Measurements from ENCODE around the gene MMS19.

MMS19 gene

GRCh38 chr10:97525086-97525485 lies 26.9 kb upstream of the MMS19 start:
- no peak for DNase-seq

- no peak for DNase-seq
These were observed 24.7 kb upstream of the MMS19 start for GRCh38 chr10:97522937-97523336.

DNA sequence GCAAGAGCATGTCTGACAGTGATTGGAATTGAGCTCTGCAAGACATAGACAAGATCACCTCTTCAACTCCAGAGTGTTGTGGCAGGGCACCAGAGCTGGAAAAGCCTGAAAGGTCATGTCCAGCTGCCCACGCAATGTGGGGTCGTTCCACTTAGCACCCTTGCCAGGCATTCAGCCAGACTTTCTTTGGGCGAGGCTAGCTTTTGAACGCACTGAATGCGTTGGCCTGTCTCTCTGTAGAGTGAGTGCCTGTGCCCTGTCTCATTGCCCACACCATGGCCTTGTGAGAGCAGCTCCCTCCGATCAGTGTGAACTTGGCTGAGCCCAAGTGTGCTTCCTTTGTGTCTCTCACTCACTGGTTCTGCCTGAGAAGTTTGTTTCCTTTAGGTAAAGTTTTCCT lies 23.8 kb upstream of the MMS19 start:
- no peak for DNase-seq

DNA sequence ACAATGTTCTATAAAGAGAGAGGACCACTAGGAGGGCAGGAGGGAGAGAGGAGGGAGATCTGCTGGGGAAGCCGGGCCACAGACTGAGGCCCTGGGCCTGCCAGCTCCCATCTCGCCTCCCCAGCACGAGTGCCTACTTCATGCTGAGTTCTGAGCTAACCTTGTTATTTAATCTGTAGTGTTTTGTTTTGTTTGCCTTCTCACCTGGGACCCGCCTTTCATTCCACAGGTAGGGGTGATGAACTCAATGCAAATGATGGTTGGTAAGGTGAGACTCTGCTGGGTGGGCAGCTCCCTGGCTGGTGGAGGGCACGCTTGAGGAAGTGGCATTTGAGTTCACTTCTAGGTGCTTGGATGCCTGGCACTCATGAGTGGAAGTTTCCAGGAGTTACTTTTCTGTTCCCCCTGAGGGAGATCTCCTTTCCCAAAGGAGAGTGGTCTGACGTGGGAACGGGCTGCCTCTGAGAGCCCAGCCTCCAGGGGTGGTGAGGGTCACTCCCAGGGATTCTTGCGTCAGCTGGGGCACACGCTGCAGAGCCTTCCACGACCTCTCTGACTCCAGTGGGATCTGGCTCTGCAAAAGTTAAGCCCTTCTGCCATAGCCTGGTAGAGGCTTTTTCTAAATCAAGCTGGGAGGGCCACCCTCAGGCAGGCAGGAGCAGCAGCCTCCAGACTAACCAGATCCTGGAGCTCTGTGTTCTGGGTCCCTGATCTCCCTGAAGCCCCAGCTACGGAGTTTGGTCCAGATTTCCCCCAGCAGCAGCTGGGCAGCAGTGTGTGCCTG lies 22.9 kb upstream of the MMS19 start:
- DNase-seq, result no peak

GRCh38 chr10:97520520-97520919 lies 22.3 kb upstream of the MMS19 start:
- DNase-seq, result no peak

DNA sequence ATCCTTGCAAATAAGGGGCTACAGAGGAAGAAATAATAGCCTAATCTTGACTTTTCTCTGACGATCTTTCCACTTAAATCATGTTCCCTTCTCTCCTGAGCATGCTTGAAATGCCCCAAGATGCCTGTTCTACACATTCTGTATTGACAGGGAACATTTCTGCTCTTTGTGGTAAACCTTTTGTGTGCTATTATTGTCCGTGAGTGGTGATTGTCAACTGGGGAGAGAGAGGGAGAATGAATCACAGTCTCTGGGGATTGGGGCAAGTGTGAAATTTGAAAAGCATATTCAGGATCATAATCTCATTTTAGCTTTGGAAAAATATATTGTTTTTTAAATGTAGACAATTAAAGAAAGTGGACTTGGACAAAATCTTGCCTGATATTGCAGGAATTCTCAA lies 21.1 kb upstream of the MMS19 start:
- DNase-seq, result no peak

DNA sequence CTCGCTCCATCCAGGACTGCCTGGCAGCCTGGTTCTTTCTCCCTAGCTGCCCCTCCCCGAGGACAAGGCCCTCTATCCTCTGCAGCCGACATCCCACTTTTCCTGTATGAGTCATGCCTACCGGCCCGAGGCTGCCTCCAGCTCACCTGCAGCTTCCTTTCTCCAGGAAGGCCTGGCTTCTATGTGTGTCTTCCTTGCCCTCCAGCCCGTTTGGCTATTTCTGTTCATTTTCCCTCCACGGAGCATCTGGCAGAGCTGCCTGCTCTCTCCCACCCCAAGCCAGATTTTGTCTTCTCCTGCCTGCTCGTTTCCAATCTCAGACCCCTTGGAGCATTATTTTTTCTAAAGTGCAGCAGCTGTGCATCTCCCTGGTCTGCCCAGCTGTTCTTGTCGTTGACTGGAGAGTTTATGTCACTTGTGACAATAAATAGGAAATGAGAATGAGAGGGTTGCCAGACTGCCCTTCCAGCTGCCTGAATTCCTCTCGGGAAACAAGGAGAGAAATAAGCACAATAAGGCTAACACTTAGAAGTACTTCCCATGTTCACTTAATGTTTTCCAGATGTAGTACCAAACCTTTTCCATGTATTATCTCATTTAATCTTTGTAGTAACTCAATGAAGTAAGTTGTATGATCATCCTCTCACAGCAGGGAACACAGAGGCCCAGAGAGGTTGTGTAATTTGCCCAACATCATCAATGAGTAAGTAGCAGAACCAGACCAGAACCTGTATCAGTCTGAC lies 20.2 kb upstream of the MMS19 start:
- DNase-seq, result no peak

- DNase-seq, result no peak
These were observed 19.6 kb upstream of the MMS19 start for GRCh38 chr10:97517778-97518300.

DNA sequence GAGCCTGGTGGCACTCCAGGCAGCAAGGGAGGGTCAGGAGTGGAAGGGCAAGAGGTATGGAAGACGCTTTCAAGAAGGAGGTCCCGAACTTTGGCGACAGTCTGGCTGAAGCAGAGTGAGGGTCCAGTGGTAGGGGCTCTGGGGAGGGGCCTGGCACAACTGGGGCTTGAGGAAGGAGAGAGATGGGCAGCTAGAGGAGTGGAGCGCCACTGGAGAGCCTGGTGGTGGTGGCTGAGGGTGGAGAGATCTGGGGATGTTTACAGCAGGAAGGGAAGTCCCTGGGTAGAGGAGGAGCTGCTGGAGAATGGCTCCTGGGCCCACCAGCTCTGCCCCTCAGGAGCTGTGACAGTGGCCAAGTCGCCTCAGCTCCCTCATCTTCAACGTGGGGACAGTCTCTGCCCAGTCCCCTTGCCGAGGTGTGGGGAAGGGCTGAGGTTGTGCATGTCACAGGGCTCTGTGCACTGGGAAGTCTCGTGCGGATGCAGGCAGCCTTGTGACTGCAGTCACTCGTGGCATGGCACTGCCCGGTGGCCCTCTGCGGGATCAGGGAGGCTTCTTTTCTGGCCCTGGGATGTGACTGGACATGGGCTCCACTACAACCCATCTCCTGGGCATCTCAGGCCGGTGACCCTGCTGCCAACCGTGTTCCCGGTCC lies 19.0 kb upstream of the MMS19 start:
- DNase-seq, result no peak

DNA sequence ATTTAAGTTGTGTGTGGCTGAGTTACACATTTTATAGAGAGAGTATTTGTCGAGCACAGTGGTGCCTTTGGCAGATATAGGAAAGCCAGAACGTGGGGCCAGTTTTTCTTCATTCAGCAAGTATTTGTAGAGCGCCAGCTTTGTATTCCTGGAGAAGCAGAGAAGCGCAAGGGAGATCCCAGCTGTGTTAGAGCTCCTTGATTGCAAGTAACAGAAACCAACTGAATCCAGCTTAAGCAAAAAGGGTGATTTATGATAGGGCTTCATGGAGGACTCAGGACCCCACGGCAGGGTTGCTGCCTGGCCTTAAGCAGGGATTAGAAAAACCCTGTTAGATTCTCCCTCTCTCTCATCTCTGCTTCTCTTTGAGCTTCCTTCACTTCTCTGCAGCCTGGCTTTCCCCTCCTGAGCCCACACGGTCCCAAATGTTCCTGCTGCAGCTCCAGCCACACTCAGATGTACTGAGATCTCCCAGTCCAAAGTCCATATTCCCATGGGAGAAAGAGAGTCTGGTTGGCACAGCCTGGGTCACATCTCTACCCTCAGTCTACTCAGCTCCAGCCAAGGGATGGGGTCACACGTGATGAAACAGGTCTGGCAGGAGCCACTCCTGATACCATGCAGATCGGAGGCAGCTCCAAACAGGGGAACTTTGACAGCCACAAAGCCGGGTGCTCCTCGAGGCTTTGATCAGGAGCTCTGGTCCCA lies 17.2 kb upstream of the MMS19 start:
- no peak for DNase-seq

- DNase-seq, result no peak
These were observed 16.1 kb upstream of the MMS19 start for GRCh38 chr10:97514344-97514743.

DNA sequence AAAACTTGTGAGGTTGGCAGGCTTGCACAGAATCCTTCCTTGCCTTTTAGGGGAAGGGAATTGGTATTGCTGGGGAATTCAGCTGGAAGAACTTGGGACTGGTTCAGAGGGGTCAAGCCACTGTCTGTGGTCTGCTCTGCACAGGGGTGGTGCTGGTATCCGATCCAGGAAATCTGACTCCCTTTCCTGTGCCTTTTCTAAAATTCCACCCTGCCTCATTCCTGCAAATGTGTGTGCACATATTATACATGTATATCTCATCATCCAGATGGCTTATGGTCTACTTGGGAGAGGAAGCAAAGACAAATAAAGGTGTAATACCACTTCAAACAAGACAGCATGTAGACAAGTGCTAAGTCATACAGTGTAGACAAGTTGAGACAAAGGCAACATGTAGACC lies 14.8 kb upstream of the MMS19 start:
- no peak for DNase-seq

DNA sequence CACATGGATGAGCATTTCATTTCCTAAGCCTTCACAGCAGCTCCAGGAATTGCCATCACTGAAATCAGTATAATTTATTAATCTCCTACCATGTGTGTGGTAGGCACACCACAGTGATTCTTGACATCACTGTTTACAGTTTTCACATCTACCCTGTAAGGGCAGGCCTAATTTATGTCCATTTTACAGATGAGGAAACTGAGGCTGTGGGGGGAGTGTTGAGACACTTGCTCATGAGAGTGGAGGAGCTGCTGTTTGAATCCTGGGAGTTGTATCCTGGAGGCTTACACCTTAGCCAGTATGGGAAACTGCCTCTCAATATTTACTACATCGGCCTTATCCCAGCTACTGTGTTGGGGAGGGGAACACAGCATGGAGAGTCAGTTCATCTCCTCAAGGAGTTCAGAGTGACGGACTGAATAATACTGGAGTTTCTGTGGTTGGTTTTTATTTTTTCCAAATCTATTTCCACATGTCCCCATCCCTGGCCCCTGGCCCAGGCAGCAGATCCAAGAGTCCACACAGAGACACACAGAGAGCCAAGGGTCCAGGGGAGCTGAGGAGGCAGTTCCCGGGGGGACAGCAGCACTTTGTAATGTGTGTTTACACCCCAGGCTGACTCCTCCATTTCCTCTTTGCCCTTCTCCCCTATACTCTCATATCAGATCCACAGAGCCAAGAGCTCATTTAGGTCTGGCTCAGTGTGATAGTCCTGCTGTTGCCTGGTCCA lies 13.7 kb upstream of the MMS19 start:
- no peak for DNase-seq

DNA sequence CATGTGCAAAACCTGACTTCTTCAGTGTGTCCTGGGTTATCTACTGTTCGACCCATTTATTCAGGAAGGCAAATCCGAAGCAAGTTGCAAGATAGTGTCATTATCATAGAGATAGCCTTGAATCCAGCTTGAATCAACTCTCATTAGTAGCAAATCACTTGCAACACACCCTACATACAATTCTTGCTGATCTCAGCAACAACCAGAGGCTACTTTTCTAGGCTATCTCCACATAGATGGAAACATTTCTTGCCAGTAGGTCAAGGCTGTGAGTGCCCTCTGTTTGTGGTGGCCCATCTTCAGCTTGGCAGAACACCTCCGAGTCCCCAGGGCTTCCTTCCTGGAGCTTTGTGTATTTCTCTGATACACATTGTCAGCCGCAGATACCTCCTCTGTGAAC lies 12.5 kb upstream of the MMS19 start:
- DNase-seq, result no peak

GRCh38 chr10:97509120-97509680 lies 11.0 kb upstream of the MMS19 start:
- DNase-seq, result no peak

- no peak for DNase-seq
These were observed 10.1 kb upstream of the MMS19 start for GRCh38 chr10:97508342-97508741.

- DNase-seq, result no peak
These were observed 8.2 kb upstream of the MMS19 start for GRCh38 chr10:97506199-97506991.

DNA sequence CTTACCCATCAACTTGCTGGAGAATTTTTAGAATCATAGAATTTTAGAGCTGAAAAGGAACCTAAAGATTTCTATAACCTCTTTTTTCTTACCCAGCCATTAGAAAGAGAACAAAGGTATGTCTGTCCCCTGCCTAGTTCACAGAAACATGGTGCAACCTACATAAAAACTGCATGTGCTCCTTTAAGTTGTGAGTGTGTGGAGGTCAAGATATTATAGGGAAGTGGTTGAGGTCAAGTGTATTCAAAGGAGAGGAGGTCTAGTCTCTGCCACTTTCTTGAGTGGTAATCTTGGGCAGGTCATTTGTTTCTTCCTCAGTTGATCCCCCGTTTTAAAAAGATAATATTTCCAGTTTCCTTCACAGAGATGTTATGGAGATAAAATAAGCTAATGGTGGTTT lies 6.9 kb upstream of the MMS19 start:
- DNase-seq, result no peak

- DNase-seq, result no peak
These were observed 5.2 kb upstream of the MMS19 start for GRCh38 chr10:97503406-97503805.

DNA sequence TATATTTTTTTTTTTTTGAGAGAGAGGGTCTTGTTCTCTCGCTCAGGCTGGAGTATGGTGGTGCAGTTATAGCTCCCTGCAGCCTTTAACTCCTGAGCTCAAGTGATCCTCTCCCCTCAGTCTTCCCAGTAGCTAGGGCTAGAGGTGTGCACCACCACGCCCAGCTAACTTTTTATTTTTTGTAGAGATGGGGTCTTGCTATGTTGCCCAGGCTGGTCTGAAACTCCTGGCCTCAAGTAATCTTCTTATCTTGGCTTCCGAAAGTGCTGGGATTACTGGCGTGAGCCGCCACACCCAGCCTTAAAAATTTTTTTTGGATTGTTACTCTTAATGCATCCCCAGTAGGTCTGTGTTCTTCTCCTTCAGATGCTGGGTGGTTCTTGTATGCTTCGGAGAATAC lies 4.7 kb upstream of the MMS19 start:
- no peak for DNase-seq

DNA sequence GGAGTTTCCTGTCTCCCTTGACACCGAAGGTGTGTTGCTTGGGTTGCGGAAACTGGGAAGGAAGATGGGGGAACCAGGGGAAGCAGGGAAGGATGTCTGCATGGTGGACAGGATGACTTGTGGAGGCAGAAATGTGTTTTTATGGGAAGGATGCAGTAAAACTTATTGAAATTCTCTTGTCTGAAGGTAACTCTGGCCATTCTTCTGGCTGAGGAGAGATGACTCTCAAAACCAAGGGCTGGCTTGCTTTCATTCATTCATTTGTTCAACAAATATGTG lies 2.0 kb upstream of the MMS19 start:
- no peak for DNase-seq

Data from activated CD4-positive, alpha-beta T cell treated with anti-CD3 and anti-CD28 coated beads, Interleukin-2, Interleukin-6, amounts not matched to agents 100 ng/mL and 50 ng/mL, durations not matched to agents 16 hours and 8 hours (primary cell).